ENCODE results near the gene PLEKHB1.

DNA sequence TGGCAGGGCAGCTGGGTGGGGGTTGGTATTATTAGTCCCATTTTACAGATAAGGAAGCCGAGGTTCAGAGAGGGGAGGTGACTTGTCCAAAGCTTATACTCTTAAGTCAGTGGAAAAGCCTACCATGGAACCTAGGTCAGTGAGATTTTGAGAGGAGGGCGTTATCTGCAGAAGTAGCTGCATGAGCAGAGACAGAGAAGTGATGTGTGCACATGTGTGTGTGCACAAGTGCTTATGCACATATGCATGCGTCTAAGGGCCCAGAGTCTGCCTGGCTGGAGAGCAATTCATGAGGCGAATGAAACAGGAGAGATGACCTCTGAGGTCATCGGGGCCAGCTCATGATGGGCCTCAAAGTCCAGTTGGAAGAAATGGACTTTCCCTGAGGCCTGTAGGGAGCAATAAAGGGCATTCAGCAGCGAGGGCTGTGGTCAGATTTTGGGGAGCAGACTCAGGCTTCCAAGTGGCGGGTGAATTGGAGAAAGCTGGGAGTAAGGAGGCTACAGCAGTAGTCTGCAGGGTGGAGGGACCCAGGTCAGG is 8.2 kb downstream of the PLEKHB1 start:
- TF ChIP-seq, protein P1, sequence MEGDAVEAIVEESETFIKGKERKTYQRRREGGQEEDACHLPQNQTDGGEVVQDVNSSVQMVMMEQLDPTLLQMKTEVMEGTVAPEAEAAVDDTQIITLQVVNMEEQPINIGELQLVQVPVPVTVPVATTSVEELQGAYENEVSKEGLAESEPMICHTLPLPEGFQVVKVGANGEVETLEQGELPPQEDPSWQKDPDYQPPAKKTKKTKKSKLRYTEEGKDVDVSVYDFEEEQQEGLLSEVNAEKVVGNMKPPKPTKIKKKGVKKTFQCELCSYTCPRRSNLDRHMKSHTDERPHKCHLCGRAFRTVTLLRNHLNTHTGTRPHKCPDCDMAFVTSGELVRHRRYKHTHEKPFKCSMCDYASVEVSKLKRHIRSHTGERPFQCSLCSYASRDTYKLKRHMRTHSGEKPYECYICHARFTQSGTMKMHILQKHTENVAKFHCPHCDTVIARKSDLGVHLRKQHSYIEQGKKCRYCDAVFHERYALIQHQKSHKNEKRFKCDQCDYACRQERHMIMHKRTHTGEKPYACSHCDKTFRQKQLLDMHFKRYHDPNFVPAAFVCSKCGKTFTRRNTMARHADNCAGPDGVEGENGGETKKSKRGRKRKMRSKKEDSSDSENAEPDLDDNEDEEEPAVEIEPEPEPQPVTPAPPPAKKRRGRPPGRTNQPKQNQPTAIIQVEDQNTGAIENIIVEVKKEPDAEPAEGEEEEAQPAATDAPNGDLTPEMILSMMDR (IDR thresholded peaks at IDR 0.05; ENCODE audit: poor library complexity, severe bottlenecking) = no peak
- TF ChIP-seq POLR2AphosphoS5 (IDR thresholded peaks at IDR 0.05) (no peak), TAF1 (IDR thresholded peaks at IDR 0.05; ENCODE audit: low read depth) (no peak), EP300 (conservative IDR thresholded peaks at IDR 0.05; ENCODE audit: poor library complexity, severe bottlenecking) (no peak), RAD21 (conservative IDR thresholded peaks at IDR 0.05) (no peak), EZH2 (IDR thresholded peaks at IDR 0.05; ENCODE audit: borderline replicate concordance, insufficient read depth, low read length, poor library complexity, severe bottlenecking) (no peak), MXI1 (conservative IDR thresholded peaks at IDR 0.05; ENCODE audit: poor library complexity, severe bottlenecking) (no peak), SMC3 (conservative IDR thresholded peaks at IDR 0.05; ENCODE audit: poor library complexity) (no peak)
- TF ChIP-seq, protein P2, sequence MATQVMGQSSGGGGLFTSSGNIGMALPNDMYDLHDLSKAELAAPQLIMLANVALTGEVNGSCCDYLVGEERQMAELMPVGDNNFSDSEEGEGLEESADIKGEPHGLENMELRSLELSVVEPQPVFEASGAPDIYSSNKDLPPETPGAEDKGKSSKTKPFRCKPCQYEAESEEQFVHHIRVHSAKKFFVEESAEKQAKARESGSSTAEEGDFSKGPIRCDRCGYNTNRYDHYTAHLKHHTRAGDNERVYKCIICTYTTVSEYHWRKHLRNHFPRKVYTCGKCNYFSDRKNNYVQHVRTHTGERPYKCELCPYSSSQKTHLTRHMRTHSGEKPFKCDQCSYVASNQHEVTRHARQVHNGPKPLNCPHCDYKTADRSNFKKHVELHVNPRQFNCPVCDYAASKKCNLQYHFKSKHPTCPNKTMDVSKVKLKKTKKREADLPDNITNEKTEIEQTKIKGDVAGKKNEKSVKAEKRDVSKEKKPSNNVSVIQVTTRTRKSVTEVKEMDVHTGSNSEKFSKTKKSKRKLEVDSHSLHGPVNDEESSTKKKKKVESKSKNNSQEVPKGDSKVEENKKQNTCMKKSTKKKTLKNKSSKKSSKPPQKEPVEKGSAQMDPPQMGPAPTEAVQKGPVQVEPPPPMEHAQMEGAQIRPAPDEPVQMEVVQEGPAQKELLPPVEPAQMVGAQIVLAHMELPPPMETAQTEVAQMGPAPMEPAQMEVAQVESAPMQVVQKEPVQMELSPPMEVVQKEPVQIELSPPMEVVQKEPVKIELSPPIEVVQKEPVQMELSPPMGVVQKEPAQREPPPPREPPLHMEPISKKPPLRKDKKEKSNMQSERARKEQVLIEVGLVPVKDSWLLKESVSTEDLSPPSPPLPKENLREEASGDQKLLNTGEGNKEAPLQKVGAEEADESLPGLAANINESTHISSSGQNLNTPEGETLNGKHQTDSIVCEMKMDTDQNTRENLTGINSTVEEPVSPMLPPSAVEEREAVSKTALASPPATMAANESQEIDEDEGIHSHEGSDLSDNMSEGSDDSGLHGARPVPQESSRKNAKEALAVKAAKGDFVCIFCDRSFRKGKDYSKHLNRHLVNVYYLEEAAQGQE (IDR thresholded peaks at IDR 0.05; ENCODE audit: borderline replicate concordance) = no peak
